Measurements from ENCODE around the gene SPRTN. TPM values are rescaled to one million over a fixed set of nuclear protein-coding genes. Genes with fewer than 3 reads are reported as not detected.

SPRTN gene
- total and polyA plus RNA-seq, 2 experiments from 2014 or later: 9.1 to 25.0 TPM

- TF ChIP-seq ZNF462 (CRISPR knock-in tag; IDR thresholded peaks at IDR 0.05): no peak
- TF ChIP-seq JUNB (IDR thresholded peaks at IDR 0.05; ENCODE audit: unreplicated experiment): no peak
- TF ChIP-seq ZNF114 (CRISPR knock-in tag; IDR thresholded peaks at IDR 0.05): no peak
- TF ChIP-seq EZH2 (IDR thresholded peaks at IDR 0.05; ENCODE audit: low read depth, unreplicated experiment): no peak
- TF ChIP-seq ETS1 (IDR thresholded peaks at IDR 0.05): no peak
- no peak for TF ChIP-seq REST (IDR thresholded peaks at IDR 0.05; ENCODE audit: unreplicated experiment)
These were observed 11.8 kb upstream of the SPRTN start (continued) for GRCh38 chr1:231326248-231326647.
